ENCODE data around the gene MERTK.
A peak's percentile ranks its signal among the peaks of the same experiment; 100 is the strongest.
"Not testable (repeated sequence)": the region's sequence is repeated elsewhere in the genome, so short reads cannot be mapped to it uniquely, and the experiment has no call there.

Gene MERTK

GRCh38 chr2:112048236-112048592, 149.8 kb downstream of the MERTK start:
- DNase-seq = no peak

DNA sequence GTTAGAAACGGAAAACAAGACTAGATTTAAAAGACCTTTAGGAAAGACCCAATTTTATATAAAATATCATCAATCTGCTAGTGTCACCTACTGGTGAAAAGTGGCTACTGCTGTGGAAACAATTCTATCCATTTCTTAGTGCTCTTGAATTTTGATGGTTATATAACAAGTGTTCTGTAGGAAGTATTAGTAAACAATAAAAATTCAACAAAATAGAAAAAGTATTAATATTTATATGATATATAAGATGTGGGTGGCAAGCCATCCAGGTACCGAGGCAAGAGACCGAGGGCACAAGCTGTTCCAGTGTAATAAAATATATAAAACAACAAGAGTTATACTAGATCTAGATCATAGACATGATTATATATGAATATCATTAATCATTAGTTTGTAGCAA, 150.5 kb downstream of the MERTK start:
- peak in 1 of 14 donors; percentile 38 for DNase-seq

DNA sequence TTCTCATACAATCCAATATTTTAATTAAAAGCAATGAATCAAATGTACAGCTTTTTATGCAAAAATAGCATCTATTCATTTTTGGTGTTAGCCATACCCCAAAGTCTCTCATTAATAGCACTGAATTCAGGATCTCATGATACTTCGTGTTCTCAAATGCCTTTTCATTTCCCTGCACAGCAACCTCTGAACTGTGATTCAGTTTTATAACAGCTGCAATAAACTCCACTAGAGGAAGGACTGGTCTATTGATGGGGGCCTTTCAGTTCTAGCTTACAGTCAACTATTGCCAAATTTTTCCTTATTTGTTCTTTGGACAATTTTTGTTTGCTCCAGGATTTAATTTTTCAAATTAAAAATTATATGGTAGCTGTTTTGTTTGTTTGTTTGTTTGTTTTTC, 151.9 kb downstream of the MERTK start:
- no peak for DNase-seq

DNA sequence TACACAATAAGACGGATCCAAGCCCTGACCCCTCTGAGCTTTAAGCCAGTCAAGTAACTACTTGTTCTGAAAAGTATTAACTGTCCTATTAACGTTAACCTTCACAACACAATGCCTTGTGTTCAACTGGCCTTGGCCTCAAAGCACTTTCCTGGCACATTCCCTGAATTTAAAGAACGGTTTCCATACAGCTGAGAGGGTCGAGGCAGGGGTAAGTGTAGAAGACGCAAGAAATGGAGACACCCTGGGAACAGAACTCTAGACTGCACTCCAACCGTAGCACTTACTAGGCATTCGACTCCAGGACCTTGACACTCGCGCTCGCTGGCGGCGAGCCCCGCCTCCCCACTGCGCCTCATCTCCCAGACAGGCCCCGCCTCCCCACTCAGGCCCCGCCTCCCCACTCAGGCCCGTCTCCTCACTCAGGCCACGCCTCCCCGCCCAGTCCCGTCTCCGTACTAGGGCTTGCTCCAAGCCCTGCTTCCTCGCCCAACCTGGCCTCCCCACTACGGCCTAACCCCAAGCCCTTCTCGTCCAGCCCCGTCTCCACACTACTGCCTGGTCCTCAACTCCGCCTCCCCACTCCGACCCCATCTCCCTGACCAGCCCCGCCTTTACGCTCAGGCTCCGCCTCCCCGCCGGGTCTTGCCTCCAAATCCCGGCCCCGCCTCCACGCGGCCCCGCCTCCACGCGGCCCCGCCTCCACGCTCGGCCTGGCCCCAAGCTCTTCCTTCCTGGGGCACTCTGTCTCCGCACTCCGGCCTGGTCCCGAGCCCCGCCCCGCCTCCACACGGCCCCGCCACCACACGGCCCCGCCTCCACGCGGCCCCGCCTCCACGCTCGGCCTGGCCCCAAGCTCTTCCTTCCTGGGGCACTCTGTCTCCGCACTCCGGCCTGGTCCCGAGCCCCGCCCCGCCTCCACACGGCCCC, 155.8 kb downstream of the MERTK start:
- DNase-seq = peak; percentile 91 to 100 (median 99)

DNA sequence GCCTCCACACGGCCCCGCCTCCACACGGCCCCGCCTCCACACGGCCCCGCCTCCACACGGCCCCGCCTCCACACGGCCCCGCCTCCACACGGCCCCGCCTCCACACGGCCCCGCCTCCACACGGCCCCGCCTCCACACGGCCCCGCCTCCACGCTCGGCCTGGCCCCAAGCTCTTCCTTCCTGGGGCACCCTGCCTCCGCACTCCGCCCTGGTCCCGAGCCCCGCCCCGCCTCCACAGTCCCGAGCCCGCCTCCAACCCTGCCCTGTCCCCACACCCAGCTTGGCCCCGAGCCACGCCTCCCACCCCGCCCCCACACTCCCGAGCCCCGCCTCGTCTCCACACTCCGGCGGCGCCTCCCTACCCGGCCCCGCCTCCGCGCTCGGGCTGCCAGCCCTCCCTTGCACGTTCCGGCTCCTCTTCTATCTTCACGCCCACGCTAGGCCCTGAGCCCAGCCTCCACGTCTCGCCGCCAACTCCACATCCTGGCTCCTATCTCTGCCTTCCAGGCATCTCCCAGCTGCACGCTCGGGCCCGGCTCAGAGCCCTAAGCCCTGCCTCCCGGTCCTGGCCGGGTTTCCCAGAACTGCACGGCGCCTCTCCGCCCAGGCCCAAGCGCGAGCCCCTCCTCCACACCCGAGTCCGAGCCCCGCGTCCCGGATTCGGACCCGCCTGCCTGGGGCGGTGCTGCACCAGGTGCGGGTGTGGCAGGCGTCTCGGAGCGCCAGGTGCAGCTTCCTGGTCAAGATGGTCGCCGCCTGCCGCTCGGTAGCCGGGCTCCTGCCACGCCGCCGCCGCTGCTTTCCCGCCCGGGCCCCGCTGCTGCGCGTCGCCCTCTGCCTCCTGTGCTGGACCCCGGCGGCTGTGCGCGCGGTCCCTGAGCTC, 156.7 kb downstream of the MERTK start, which contains the start of gene TMEM87B:
TSS of gene TMEM87B (plus strand) at position 423 of the 883 bp plus-strand sequence. CDS start at position 746, 323 bp downstream.
- peak; percentile 67 to 99 (median 96) for DNase-seq

DNA sequence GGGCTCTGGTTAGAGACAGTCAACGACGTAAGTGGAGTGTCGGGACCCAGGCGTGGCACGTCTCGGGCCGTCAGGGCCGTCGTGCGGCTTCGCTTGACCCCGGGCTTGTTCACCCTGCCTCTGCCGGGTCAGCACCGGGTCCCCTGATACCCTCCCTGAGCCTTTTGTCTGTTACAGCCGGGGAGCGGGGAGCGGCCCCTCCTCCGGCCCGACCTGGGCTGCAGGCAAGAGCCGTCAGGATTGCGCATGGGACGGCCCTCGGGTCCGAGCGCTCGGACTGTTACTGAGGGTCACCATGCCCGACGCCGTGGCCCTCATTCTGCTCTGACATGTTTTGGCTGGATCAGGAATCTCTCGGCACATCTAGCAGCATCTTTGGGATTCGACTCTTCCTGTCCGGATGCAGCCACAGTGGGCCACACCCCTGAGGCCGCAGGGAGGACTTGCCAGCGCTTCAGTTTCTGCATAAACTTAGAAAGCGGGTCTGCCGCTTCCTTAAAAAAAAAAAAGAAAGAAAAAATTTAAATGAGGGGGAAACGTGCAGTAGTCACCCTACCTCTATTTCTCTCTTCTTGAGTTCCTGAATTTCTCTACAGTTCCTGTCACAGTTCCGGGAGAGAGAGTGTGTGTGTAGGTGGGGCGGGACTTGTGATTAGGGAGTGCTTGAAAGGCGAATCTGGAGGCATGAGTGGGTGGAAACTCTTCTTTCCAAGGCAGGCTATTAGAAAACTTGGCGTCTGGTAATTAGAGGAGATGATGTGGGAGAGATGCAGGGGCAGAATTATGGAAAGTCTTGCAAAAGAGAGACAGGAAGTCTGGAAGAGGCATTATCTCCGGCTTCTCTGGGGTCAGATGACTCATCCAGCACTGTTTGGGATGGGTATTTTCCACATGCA, 157.6 kb downstream of the MERTK start:
- DNase-seq = peak in 11 of 14 donors; percentile 19 to 72 (median 46)

DNA sequence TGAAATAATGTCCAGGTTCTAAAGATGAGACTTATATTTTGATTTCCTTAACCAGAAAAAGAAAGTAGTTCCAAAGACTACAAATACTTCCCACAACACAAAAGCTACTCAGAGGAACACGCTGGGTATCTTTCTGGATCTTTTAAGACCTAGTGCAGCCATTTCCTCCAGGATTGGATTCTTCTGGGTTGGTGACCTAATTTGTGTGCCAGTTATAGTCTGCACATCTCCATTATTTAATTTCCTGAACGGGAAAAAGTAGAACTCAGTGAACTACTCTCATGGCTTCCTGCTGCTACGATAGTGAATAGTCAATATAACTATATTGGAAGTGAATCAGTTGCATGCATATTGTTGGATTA, 158.2 kb downstream of the MERTK start:
- no peak for DNase-seq

DNA sequence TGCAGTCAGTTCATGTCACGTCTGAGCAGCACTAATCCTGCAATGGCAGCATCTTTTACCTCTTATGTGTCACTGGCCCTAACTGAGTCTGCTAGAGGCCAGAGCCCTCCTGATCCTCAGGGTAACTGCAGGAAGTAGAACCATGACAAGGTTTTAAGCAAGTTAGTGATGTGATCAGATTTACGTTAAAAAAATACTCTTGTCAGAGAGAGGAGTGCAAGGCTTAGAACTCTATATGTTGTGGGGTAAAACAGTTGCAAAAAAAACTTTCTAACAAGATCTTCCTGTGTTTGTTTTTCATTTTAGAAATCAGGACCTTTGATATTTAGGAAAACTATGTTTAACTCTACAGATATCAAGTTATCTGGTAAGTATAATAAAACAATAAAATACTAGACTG, 161.3 kb downstream of the MERTK start:
- DNase-seq = no peak

DNA sequence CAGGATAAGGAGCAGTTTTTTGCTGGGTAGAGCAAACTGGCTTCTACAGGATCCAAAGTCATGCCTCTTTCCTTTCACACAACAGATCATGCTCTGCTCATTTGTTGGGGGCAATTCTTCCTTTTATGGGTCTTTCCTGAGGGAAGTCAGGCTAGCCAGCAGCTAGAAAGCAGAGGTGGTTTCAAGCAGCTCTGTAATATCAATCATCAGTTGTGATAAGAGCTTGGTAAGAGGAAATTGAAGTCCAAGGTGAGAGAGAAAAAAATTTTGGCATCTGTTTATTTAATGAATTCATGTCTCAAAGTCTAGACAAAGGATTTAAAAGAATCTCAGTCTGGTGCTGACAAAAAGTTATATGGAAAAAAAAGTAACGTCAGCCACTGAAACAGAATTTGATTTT, 162.9 kb downstream of the MERTK start:
- DNase-seq = no peak

- DNase-seq = no peak
Observed at GRCh38 chr2:112061840-112062239, 163.4 kb downstream of the MERTK start.

DNA sequence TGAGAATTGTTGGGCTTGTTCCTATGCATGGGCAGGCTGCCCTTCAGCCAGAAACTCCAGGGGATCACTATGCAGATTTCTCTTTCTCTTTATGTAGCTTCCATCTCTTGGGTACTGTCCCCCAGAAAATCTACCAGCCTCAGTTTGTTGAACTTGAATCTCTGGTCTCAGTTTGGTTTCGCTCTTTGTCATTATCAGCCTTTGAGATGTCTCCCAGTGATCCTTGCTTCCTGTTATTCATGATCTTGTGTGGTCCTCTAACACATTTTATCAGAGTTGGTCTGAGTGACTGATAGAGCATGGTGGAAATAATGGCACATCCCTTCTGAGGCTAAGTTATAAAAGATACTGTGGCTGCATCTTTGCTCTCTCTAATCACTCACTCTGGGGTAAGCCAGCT, 164.5 kb downstream of the MERTK start:
- DNase-seq = no peak

DNA sequence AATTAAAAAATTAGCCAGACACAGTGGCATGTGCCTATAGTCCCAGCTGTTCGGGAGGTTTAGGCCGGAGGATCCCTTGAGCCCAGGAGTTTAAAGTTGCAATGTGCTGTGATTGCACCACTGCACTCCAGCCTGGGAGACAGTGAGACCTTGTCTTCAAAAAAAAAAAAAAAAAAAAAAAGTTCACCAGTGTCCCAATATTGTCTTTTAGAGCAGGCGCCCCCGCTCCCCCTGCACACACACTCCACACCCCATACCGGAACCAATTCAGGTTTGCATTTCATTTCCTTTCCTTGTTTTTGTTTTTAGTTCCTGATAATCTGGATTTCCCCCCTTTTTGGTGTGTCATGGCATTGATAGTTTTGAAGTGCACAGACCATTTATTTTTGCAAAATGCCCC, 167.1 kb downstream of the MERTK start:
- no peak for DNase-seq

GRCh38 chr2:112065966-112066365, 167.6 kb downstream of the MERTK start:
- DNase-seq = no peak

GRCh38 chr2:112069794-112070193, 171.4 kb downstream of the MERTK start:
- DNase-seq = not testable (repeated sequence)

DNA sequence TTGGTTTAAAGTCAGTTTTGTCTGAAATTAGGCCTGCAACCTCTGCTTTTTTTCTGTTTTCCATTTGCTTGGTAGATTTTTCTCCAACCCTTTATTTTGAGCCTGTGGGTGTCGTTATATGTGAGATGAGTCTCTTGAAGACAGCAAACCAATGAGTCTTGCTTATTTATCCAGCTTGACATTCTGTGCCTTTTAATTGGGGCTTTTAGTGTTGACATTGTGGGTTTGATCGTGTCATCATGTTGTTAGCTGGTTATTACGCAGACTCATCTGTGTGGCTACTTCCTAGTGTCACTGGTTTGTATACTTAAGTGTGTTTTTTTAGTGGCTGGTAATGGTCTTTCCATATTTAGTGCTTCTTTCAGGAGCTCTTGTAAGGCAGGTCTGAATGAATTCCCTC, 175.5 kb downstream of the MERTK start:
- no peak for DNase-seq

GRCh38 chr2:112074506-112074905, 176.1 kb downstream of the MERTK start:
- DNase-seq = no peak

DNA sequence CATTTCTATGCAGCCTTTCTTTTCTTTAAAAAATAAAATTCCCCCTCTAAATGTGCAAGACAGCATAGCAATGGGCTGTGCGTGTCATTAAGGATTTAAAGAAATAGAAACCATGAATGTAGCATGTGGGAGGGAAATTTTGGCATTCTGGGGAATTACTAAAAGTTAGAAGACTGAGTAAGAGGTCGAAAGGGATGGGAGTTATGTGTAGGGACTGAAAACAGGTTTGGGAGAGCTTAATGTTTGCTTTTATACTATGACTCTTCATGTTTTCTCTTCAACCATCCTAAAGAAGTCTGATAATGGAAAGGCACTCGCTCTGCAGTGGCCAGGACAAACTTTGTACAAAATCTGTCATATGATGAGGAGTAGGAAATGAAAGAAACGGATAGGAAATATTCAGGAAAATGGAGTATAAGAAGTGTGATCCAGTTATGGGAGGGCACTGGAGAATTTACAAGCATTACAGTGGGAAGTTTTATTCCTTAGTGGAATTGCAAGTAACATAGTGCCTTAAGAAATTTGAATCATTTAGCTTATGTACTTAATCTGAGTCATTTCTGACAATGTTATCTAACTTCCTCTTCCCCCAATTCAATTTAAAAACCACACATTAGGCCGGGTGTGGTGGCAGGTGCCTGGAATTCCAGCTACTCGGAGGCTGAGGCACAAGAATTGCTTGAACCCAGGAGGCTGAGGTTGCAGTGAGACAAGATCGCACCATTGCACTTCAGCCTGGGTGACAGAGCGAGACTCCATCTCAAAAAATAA, 177.3 kb downstream of the MERTK start:
- no peak for DNase-seq

DNA sequence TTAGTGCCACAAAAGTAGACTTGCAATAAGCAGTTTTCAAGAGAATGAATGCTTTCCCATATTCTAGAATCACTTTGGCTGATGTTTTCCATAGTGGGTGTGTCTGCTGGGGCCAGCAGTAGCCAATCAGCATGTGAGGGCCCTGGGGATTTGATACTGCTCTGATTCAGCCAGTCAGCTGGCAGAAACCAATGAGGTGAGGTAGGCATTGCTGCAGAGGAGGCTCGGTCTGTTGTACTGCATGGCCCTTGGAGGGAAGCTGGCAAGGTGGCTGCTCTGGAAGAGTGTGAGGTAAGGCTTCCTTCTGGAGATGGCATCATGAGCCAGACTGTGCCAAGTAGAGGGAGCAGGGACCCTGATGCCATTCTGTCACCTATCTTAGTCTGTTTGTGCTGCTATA, 179.4 kb downstream of the MERTK start:
- no peak for DNase-seq
